Measurements from ENCODE around the gene PRMT2. TPM values are rescaled to one million over a fixed set of nuclear protein-coding genes. Genes with fewer than 3 reads are reported as not detected.

Gene PRMT2
- polyA plus RNA-seq, 2 of the 4 experiments (the other 2 are of a cell fraction) = 69.2 to 75.1 TPM

DNA sequence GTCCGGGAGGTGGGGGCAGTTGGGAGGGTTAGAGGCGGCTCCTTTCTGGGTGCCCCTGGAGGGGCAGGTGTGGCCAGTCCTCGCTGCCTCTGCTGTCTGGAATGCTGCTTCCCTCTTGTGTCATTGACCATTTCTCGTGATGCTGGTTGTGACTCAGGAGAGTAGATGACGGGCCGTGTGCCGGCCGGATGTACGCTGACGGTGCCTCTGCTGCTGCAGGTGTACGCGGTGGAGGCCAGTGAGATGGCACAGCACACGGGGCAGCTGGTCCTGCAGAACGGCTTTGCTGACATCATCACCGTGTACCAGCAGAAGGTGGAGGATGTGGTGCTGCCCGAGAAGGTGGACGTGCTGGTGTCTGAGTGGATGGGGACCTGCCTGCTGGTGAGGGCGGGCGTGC lies 13.9 kb downstream of the PRMT2 start:
- DNase-seq (ENCODE audit: low read depth in 1 of 2, low spot score in 1 of 2) (no peak), FAIRE-seq (no peak), ATAC-seq (no peak)
- 94% methylated on average over 13 of the region's 19 CpGs for WGBS (ENCODE audit: missing lambda C conversion rate)
- ChIA-PET CTCF (no interaction called here), POLR2A (no interaction called here)
- Histone ChIP-seq H3K27ac (no peak overlapping the region), H3K4me3 (no peak overlapping the region), H3K4me1 (no peaks in the 10 kb centered on the region), H3K4me2 (no peak overlapping the region), H3K9me3 (peaks cover 2% of the 10 kb centered on the region; the same call in 1 of the 3 replicates)
- TF ChIP-seq HOXA7 (CRISPR knock-in tag; IDR thresholded peaks at IDR 0.05) = no peak
- TF ChIP-seq POLR2A (IDR thresholded peaks at IDR 0.05; ENCODE audit: low read length) = no peak
- TF ChIP-seq, protein P1, sequence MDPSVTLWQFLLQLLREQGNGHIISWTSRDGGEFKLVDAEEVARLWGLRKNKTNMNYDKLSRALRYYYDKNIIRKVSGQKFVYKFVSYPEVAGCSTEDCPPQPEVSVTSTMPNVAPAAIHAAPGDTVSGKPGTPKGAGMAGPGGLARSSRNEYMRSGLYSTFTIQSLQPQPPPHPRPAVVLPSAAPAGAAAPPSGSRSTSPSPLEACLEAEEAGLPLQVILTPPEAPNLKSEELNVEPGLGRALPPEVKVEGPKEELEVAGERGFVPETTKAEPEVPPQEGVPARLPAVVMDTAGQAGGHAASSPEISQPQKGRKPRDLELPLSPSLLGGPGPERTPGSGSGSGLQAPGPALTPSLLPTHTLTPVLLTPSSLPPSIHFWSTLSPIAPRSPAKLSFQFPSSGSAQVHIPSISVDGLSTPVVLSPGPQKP (IDR thresholded peaks at IDR 0.05; ENCODE audit: low read depth, low read length) = no peak
- no peak for TF ChIP-seq MAFK (IDR thresholded peaks at IDR 0.05; ENCODE audit: partially characterized antibody)
- TF ChIP-seq EHF (CRISPR knock-in tag; IDR thresholded peaks at IDR 0.05) = no peak
- no peak for TF ChIP-seq FOXS1 (CRISPR knock-in tag; IDR thresholded peaks at IDR 0.05)
- no peak for TF ChIP-seq KDM1A (IDR thresholded peaks at IDR 0.05; ENCODE audit: low read depth)
- no peak for TF ChIP-seq ZSCAN20 (CRISPR knock-in tag; IDR thresholded peaks at IDR 0.05)
- TF ChIP-seq, protein P2, sequence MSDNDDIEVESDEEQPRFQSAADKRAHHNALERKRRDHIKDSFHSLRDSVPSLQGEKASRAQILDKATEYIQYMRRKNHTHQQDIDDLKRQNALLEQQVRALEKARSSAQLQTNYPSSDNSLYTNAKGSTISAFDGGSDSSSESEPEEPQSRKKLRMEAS (IDR thresholded peaks at IDR 0.05) = no peak
- TF ChIP-seq, protein P3, sequence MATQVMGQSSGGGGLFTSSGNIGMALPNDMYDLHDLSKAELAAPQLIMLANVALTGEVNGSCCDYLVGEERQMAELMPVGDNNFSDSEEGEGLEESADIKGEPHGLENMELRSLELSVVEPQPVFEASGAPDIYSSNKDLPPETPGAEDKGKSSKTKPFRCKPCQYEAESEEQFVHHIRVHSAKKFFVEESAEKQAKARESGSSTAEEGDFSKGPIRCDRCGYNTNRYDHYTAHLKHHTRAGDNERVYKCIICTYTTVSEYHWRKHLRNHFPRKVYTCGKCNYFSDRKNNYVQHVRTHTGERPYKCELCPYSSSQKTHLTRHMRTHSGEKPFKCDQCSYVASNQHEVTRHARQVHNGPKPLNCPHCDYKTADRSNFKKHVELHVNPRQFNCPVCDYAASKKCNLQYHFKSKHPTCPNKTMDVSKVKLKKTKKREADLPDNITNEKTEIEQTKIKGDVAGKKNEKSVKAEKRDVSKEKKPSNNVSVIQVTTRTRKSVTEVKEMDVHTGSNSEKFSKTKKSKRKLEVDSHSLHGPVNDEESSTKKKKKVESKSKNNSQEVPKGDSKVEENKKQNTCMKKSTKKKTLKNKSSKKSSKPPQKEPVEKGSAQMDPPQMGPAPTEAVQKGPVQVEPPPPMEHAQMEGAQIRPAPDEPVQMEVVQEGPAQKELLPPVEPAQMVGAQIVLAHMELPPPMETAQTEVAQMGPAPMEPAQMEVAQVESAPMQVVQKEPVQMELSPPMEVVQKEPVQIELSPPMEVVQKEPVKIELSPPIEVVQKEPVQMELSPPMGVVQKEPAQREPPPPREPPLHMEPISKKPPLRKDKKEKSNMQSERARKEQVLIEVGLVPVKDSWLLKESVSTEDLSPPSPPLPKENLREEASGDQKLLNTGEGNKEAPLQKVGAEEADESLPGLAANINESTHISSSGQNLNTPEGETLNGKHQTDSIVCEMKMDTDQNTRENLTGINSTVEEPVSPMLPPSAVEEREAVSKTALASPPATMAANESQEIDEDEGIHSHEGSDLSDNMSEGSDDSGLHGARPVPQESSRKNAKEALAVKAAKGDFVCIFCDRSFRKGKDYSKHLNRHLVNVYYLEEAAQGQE (IDR thresholded peaks at IDR 0.05) = no peak
- TF ChIP-seq NR3C1 (IDR thresholded peaks at IDR 0.05) = no peak
- TF ChIP-seq FOSL2 (IDR thresholded peaks at IDR 0.05) = no peak
- TF ChIP-seq FOSL2 (CRISPR knock-in tag; IDR thresholded peaks at IDR 0.05) = no peak
- TF ChIP-seq CHD2 (IDR thresholded peaks at IDR 0.05; ENCODE audit: low read length, partially characterized antibody) = no peak
- TF ChIP-seq KDM5A (IDR thresholded peaks at IDR 0.05) = no peak
- no peak for TF ChIP-seq ZNF302 (CRISPR knock-in tag; IDR thresholded peaks at IDR 0.05)
- no peak for TF ChIP-seq NFE2L2 (conservative IDR thresholded peaks at IDR 0.05; ENCODE audit: low read length)
- TF ChIP-seq, protein P4, sequence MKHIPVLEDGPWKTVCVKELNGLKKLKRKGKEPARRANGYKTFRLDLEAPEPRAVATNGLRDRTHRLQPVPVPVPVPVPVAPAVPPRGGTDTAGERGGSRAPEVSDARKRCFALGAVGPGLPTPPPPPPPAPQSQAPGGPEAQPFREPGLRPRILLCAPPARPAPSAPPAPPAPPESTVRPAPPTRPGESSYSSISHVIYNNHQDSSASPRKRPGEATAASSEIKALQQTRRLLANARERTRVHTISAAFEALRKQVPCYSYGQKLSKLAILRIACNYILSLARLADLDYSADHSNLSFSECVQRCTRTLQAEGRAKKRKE (CRISPR knock-in tag; IDR thresholded peaks at IDR 0.05; ENCODE audit: low read depth) = no peak

DNA sequence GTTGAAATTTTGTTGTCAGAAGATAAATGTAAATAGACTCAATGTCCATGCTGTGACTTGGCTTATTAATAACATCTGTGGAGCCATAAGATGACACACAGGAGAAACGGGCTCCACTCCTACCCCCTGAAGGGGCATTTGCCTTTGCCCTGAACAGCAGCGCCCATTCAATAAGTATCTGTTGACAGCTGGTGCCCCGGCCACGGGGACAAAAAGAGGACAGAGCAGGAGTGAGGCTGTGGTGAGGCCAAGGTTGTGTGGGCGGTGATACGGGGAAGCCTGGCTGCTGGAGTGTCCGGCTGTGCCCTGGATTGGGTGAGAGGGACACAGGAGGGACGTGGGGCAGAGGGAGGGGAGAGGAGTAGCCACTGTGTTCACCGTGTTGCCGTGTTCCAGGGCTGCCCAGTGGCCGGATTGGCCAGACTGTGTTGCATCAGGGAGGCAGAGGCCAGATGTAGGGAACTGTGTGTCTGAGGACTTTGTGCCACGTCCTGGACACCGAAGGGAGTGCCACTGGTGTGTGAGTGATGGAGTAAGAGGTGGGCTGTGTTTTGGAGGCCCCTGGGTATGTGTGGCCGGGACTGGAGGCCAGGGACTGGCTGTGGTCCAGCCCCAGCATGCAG lies 15.1 kb downstream of the PRMT2 start:
- no peak for ATAC-seq
- DNase-seq (ENCODE audit: low read depth in 1 of 2, low spot score in 1 of 2) = no peak
- FAIRE-seq = no peak
- Histone ChIP-seq H3K4me2 (no peak overlapping the region), H3K27ac (no peak overlapping the region), H3K4me1 (no peaks in the 10 kb centered on the region), H3K4me3 (no peak overlapping the region), H3K9me3 (peaks cover 12% of the 10 kb centered on the region; the same call in 1 of the 3 replicates)
- 96% methylated on average over 14 of the region's 14 CpGs for WGBS (ENCODE audit: missing lambda C conversion rate)
- POLR2A ChIA-PET = no interaction called here
- CTCF ChIA-PET = no interaction called here
- TF ChIP-seq, protein P4 (CRISPR knock-in tag; IDR thresholded peaks at IDR 0.05; ENCODE audit: low read depth) = no peak
- no peak for TF ChIP-seq KDM1A (IDR thresholded peaks at IDR 0.05; ENCODE audit: low read depth)
- TF ChIP-seq HOXB5 (CRISPR knock-in tag; IDR thresholded peaks at IDR 0.05) = no peak
- TF ChIP-seq, protein P2 (IDR thresholded peaks at IDR 0.05) = no peak
- no peak for TF ChIP-seq RAD21 (conservative IDR thresholded peaks at IDR 0.05 in 1 of 2, IDR thresholded peaks at IDR 0.05 in 1 of 2)
- TF ChIP-seq, protein P5, sequence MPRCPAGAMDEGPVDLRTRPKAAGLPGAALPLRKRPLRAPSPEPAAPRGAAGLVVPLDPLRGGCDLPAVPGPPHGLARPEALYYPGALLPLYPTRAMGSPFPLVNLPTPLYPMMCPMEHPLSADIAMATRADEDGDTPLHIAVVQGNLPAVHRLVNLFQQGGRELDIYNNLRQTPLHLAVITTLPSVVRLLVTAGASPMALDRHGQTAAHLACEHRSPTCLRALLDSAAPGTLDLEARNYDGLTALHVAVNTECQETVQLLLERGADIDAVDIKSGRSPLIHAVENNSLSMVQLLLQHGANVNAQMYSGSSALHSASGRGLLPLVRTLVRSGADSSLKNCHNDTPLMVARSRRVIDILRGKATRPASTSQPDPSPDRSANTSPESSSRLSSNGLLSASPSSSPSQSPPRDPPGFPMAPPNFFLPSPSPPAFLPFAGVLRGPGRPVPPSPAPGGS (IDR thresholded peaks at IDR 0.05) = no peak
- TF ChIP-seq RARB (CRISPR knock-in tag; IDR thresholded peaks at IDR 0.05) = no peak
- no peak for TF ChIP-seq HOXA7 (CRISPR knock-in tag; IDR thresholded peaks at IDR 0.05)
- TF ChIP-seq RNF2 (IDR thresholded peaks at IDR 0.05; ENCODE audit: borderline replicate concordance, low read depth) = no peak
- no peak for TF ChIP-seq CEBPB (IDR thresholded peaks at IDR 0.05)

All from A549 (cell line).